ENCODE data around the gene RAB13. TPM values are rescaled to one million over a fixed set of nuclear protein-coding genes. Genes with fewer than 3 reads are reported as not detected.

Gene RAB13
- polyA plus RNA-seq, 3 donors = 1.8 to 5.1 (median 3.9) TPM

GRCh38 chr1:153932156-153933131 lies 53.7 kb downstream of the RAB13 start:
- WGBS (ENCODE audit: insufficient coverage) = over 99% methylated on average over 12 of the region's 18 CpGs
- H2AFZ ChIP-seq (ENCODE audit: insufficient read depth, low read depth, low read length, poor library complexity, severe bottlenecking) = no peak overlapping the region
- intact Hi-C loops (cut with micrococcal nuclease) = no loop called here
- H3K27ac ChIP-seq (ENCODE audit: low read depth in 1 of 2, low read length in 2 of 2) = no peak overlapping the region
- H3K9me3 Mint-ChIP-seq = no peaks in the 10 kb centered on the region
- peak overlapping the region in 1 of 7 donors; percentile 35 for H3K27ac Mint-ChIP-seq
- H3K27me3 Mint-ChIP-seq (ENCODE audit: low read depth in 3 of 3) = peaks cover 0 to 5% (median 0%) of the 10 kb centered on the region in 3 donors
- no peak overlapping the region for H3K4me3 Mint-ChIP-seq
- peaks cover 19% of the 10 kb centered on the region for H3K79me2 ChIP-seq (ENCODE audit: insufficient read depth, low read length)
- no peaks in the 10 kb centered on the region for H3K9me3 ChIP-seq (replicated peaks in 1 of 2; ENCODE audit: control insufficient read depth in 1 of 2, insufficient read depth in 1 of 2, low read length in 2 of 2)
- H3K27me3 ChIP-seq (ENCODE audit: control insufficient read depth in 2 of 2, insufficient read depth in 2 of 2, low read length in 2 of 2) = no peaks in the 10 kb centered on the region
- DNase-seq = no peak
- no peaks in the 10 kb centered on the region for H3K4me1 ChIP-seq (ENCODE audit: control insufficient read depth in 1 of 2, insufficient read depth in 2 of 2, low read length in 2 of 2)
- H3K4me1 Mint-ChIP-seq = peaks cover 9% of the 10 kb centered on the region
- TF ChIP-seq CTCF (IDR thresholded peaks at IDR 0.05) = no peak
- H4K20me1 ChIP-seq (ENCODE audit: insufficient read depth, low read length) = peaks cover 84% of the 10 kb centered on the region
- H3K9ac ChIP-seq (ENCODE audit: insufficient read depth, low read length, poor library complexity, severe bottlenecking) = no peak overlapping the region
- H3K4me3 ChIP-seq (replicated peaks in 1 of 3; ENCODE audit: low read depth in 2 of 3, low read length in 3 of 3) = no peak overlapping the region
- H3K36me3 Mint-ChIP-seq = peaks cover 75 to 87% of the 10 kb centered on the region in 2 donors
- H3K4me2 ChIP-seq (replicated peaks; ENCODE audit: extremely low read depth, low read length, poor library complexity, severe bottlenecking) = no peak overlapping the region
- H3K36me3 ChIP-seq (replicated peaks in 1 of 2; ENCODE audit: control insufficient read depth in 1 of 2, insufficient read depth in 2 of 2, low read length in 2 of 2) = peaks cover 78 to 84% of the 10 kb centered on the region in 2 donors

Small RNA genes within 50 kb of the gene (small RNA-seq; reads per million reads assigned to genes)
- gene MIR6737 (ENCODE audit: insufficient read length, low read depth) = not detected

Other genes with a start within 250 kb of the RAB13 start
- 100 to 1,000 TPM in 2 of 3 donors, 10 to 100 TPM in 1; 84.5 to 123 (median 118) TPM for gene SLC27A3, start 210.9 kb downstream of the RAB13 start, polyA plus RNA-seq
- gene GATAD2B, start 63.4 kb downstream of the RAB13 start, polyA plus RNA-seq = 10 to 100 TPM in 1 of 3 donors, 1 to 10 TPM in 2; 1.1 to 11.0 (median 2.0) TPM
- 100 to 1,000 TPM in 1 of 3 donors, 10 to 100 TPM in 1, 1 to 10 TPM in 1; 7.8 to 324 (median 10.9) TPM for gene DENND4B, start 39.6 kb downstream of the RAB13 start, polyA plus RNA-seq
- 10 to 100 TPM; 13.7 to 86.0 (median 21.2) TPM for gene CRTC2, start 27.7 kb downstream of the RAB13 start, polyA plus RNA-seq
- gene SLC39A1, start 22.8 kb downstream of the RAB13 start, polyA plus RNA-seq = 10 to 100 TPM; 37.6 to 83.1 (median 82.1) TPM
- gene CREB3L4, start 18.4 kb downstream of the RAB13 start, polyA plus RNA-seq = 1 to 10 TPM; 5.0 to 7.6 (median 6.8) TPM
- 100 to 1,000 TPM; 150 to 391 (median 312) TPM for gene JTB, start 8.7 kb downstream of the RAB13 start, polyA plus RNA-seq
- gene RPS27, start 4.4 kb upstream of the RAB13 start, polyA plus RNA-seq = 1,000 to 10,000 TPM; 4,186 to 7,443 (median 4,309) TPM
- under 1 TPM in 1 of 3 donors, not detected in 2; 0.03 TPM for gene NUP210L, start 168.7 kb upstream of the RAB13 start, polyA plus RNA-seq
- gene TPM3, start 205.8 kb upstream of the RAB13 start, polyA plus RNA-seq = 1,000 to 10,000 TPM in 2 of 3 donors, 100 to 1,000 TPM in 1; 418 to 1,159 (median 1,153) TPM
- not detected for gene CFAP141, start 220.0 kb upstream of the RAB13 start, polyA plus RNA-seq
- 100 to 1,000 TPM in 1 of 3 donors, 10 to 100 TPM in 2; 40.1 to 200 (median 46.8) TPM for gene UBAP2L, start 234.6 kb upstream of the RAB13 start, polyA plus RNA-seq